PC-3 (cell line): ENCODE data around the gene C1orf159. TPM values are rescaled to one million over a fixed set of nuclear protein-coding genes. Genes with fewer than 3 reads are reported as not detected.

Experiments used
- total RNA-seq: library from RNA; depleted of rRNA; stranded (reverse); fragments of >200 nt; gene quantifications from 2 replicates; pipeline ENCODE4 v1.2.3, GENCODE V29; 2014; rRNA removed

Gene C1orf159
- total RNA-seq, 1 experiment from 2014 or later = 78.0 TPM

Other genes with a start within 250 kb of the C1orf159 start
- 2.7 and 5.8 TPM in 2 replicates for gene SAMD11, start 192.2 kb downstream of the C1orf159 start, total RNA-seq
- 262 and 340 TPM in 2 replicates for gene NOC2L, start 156.8 kb downstream of the C1orf159 start, total RNA-seq
- 29.8 and 32.1 TPM in 2 replicates for gene KLHL17, start 155.5 kb downstream of the C1orf159 start, total RNA-seq
- gene PLEKHN1, start 149.6 kb downstream of the C1orf159 start, total RNA-seq = 14.0 and 18.3 TPM in 2 replicates
- gene PERM1, start 134.0 kb downstream of the C1orf159 start, total RNA-seq = 0.47 and 1.1 TPM in 2 replicates
- 233 and 379 TPM in 2 replicates for gene HES4, start 116.0 kb downstream of the C1orf159 start, total RNA-seq
- gene ISG15, start 102.6 kb downstream of the C1orf159 start, total RNA-seq = 749 and 758 TPM in 2 replicates
- gene AGRN, start 96.0 kb downstream of the C1orf159 start, total RNA-seq = 273 and 377 TPM in 2 replicates
- gene RNF223, start 41.8 kb downstream of the C1orf159 start, total RNA-seq = 147 and 171 TPM in 2 replicates
- 0.36 and 0.46 TPM in 2 replicates for gene TTLL10, start 57.8 kb upstream of the C1orf159 start, total RNA-seq
- gene TNFRSF18, start 90.5 kb upstream of the C1orf159 start, total RNA-seq = 87.2 and 120 TPM in 2 replicates
- 0.11 and 0.17 TPM in 2 replicates for gene TNFRSF4, start 98.1 kb upstream of the C1orf159 start, total RNA-seq
- 254 and 317 TPM in 2 replicates for gene SDF4, start 115.9 kb upstream of the C1orf159 start, total RNA-seq
- 74.0 and 92.2 TPM in 2 replicates for gene B3GALT6, start 116.1 kb upstream of the C1orf159 start, total RNA-seq
- 2.8 and 3.9 TPM in 2 replicates for gene C1QTNF12, start 130.6 kb upstream of the C1orf159 start, total RNA-seq
- 182 and 200 TPM in 2 replicates for gene UBE2J2, start 157.8 kb upstream of the C1orf159 start, total RNA-seq
- gene SCNN1D, start 164.3 kb upstream of the C1orf159 start, total RNA-seq = 4.2 and 5.3 TPM in 2 replicates
- 116 and 178 TPM in 2 replicates for gene ACAP3, start 191.8 kb upstream of the C1orf159 start, total RNA-seq
- gene PUSL1, start 192.5 kb upstream of the C1orf159 start, total RNA-seq = 132 and 142 TPM in 2 replicates
- gene INTS11, start 208.6 kb upstream of the C1orf159 start, total RNA-seq = 254 and 324 TPM in 2 replicates
- 141 and 168 TPM in 2 replicates for gene CPTP, start 208.7 kb upstream of the C1orf159 start, total RNA-seq
- gene TAS1R3, start 215.2 kb upstream of the C1orf159 start, total RNA-seq = 1.9 and 4.3 TPM in 2 replicates
- gene DVL1, start 233.3 kb upstream of the C1orf159 start, total RNA-seq = 626 and 813 TPM in 2 replicates
- gene MXRA8, start 242.5 kb upstream of the C1orf159 start, total RNA-seq = 25.3 and 29.0 TPM in 2 replicates